Stimulated activated CD4-positive, alpha-beta T cell treated with anti-CD3 and anti-CD28 coated beads, Interleukin-15, amount 100 ng/mL, for 24 hours (primary cell): ENCODE measurements around the gene TXNDC2.
"Not testable (repeated sequence)": the region's sequence is repeated elsewhere in the genome, so short reads cannot be mapped to it uniquely, and the experiment has no call there.

ENCODE experiments used
- DNase-seq: peaks from one replicate; pipeline ENCODE4 v3.0.0-alpha.2; 2020

TXNDC2 gene

GRCh38 chr18:9887992-9888391 is 2.2 kb downstream of the TXNDC2 start:
- no peak for DNase-seq

GRCh38 chr18:9890196-9890595 is 4.4 kb downstream of the TXNDC2 start:
- no peak for DNase-seq

- DNase-seq: no peak
These were observed 5.2 kb downstream of the TXNDC2 start for GRCh38 chr18:9890957-9891356.

GRCh38 chr18:9891515-9891914 is 5.7 kb downstream of the TXNDC2 start:
- DNase-seq: not testable (repeated sequence)

- DNase-seq: no peak
These were observed 8.8 kb downstream of the TXNDC2 start for GRCh38 chr18:9894454-9895068.

GRCh38 chr18:9897129-9897528 is 11.4 kb downstream of the TXNDC2 start:
- DNase-seq: no peak

GRCh38 chr18:9897787-9898291 is 12.1 kb downstream of the TXNDC2 start:
- DNase-seq: not testable (repeated sequence)

- no peak for DNase-seq
These were observed 13.2 kb downstream of the TXNDC2 start for GRCh38 chr18:9898792-9899549.

GRCh38 chr18:9899550-9899930 is 13.8 kb downstream of the TXNDC2 start:
- not testable (repeated sequence) for DNase-seq

- no peak for DNase-seq
These were observed 14.9 kb downstream of the TXNDC2 start for GRCh38 chr18:9900699-9901098.

GRCh38 chr18:9901377-9901776 is 15.6 kb downstream of the TXNDC2 start:
- no peak for DNase-seq

- not testable (repeated sequence) for DNase-seq
These were observed 16.5 kb downstream of the TXNDC2 start for GRCh38 chr18:9902264-9902663.

- DNase-seq: no peak
These were observed 17.1 kb downstream of the TXNDC2 start for GRCh38 chr18:9902832-9903231.

- DNase-seq: no peak
These were observed 19.7 kb downstream of the TXNDC2 start for GRCh38 chr18:9905401-9905922.

GRCh38 chr18:9906481-9906880 is 20.7 kb downstream of the TXNDC2 start:
- no peak for DNase-seq

GRCh38 chr18:9907867-9908266 is 22.1 kb downstream of the TXNDC2 start:
- DNase-seq: no peak

- DNase-seq: no peak
These were observed 24.3 kb downstream of the TXNDC2 start for GRCh38 chr18:9910071-9910470.

- DNase-seq: no peak
These were observed 24.9 kb downstream of the TXNDC2 start for GRCh38 chr18:9910661-9911060.

- DNase-seq: no peak
These were observed 25.5 kb downstream of the TXNDC2 start for GRCh38 chr18:9911226-9911625.

- not testable (repeated sequence) for DNase-seq
These were observed 26.5 kb downstream of the TXNDC2 start for GRCh38 chr18:9912285-9912684.

- no peak for DNase-seq
These were observed 27.4 kb downstream of the TXNDC2 start for GRCh38 chr18:9913151-9913525.

- DNase-seq: peak; percentile 94
These were observed 28.0 kb downstream of the TXNDC2 start, which contains the start of gene VAPA for GRCh38 chr18:9913526-9914333. VAPA (plus strand) TSS chr18:9914016; CDS start chr18:9914257, 241 bp downstream.

GRCh38 chr18:9914334-9914583 is 28.5 kb downstream of the TXNDC2 start:
- DNase-seq: no peak
